Hematopoietic multipotent progenitor cell treated with erythropoietin and hydrocortisone succinate and interleukin-3 and kit ligand, for 8 days (in vitro differentiated cells): Measurements from ENCODE around the gene TNFSF9.

Source experiments
- DNase-seq: peaks from one replicate; pipeline ENCODE4 v3.0.0-alpha.2; 2015

Gene TNFSF9

GRCh38 chr19:6530386-6531162 lies at the start of gene TNFSF9:
Gene TNFSF9, plus strand, starts transcription at chr19:6531026. Its CDS starts 11 bp downstream, at chr19:6531037.
- DNase-seq, result peak; percentile 91

GRCh38 chr19:6481541-6482342 lies 49.1 kb upstream of the TNFSF9 start, which contains the start of gene DENND1C:
Gene DENND1C, minus strand, starts transcription at chr19:6481787. Its CDS starts 92 bp downstream, at chr19:6481695.
- DNase-seq, result peak; percentile 42

- no peak for DNase-seq
Observed at GRCh38 chr19:6482343-6482686, 48.5 kb upstream of the TNFSF9 start.

- DNase-seq, result no peak
Observed at GRCh38 chr19:6483235-6483634, 47.6 kb upstream of the TNFSF9 start.

GRCh38 chr19:6484230-6484629 lies 46.6 kb upstream of the TNFSF9 start:
- DNase-seq, result no peak

- no peak for DNase-seq
Observed at GRCh38 chr19:6484831-6485230, 46.0 kb upstream of the TNFSF9 start.

- no peak for DNase-seq
Observed at GRCh38 chr19:6489278-6490061, 41.4 kb upstream of the TNFSF9 start.

GRCh38 chr19:6490134-6490533 lies 40.7 kb upstream of the TNFSF9 start:
- no peak for DNase-seq

GRCh38 chr19:6491802-6492592 lies 38.8 kb upstream of the TNFSF9 start:
- DNase-seq, result no peak

GRCh38 chr19:6494438-6495036 lies 36.3 kb upstream of the TNFSF9 start:
- DNase-seq, result no peak

- DNase-seq, result no peak
Observed at GRCh38 chr19:6495947-6496346, 34.9 kb upstream of the TNFSF9 start.

GRCh38 chr19:6498294-6499036 lies 32.4 kb upstream of the TNFSF9 start:
- no peak for DNase-seq

GRCh38 chr19:6499052-6499790 lies 31.6 kb upstream of the TNFSF9 start:
- DNase-seq, result no peak

GRCh38 chr19:6500837-6501739 lies 29.7 kb upstream of the TNFSF9 start:
- DNase-seq, result no peak

GRCh38 chr19:6501740-6502648 lies 28.8 kb upstream of the TNFSF9 start, which contains the start of gene TUBB4A:
Gene TUBB4A, minus strand, starts transcription at chr19:6502309. Its CDS starts 97 bp downstream, at chr19:6502212.
- DNase-seq, result no peak

- DNase-seq, result no peak
Observed at GRCh38 chr19:6503407-6504201, 27.2 kb upstream of the TNFSF9 start.
